ENCODE measurements around the gene CIT. TPM values are rescaled to one million over a fixed set of nuclear protein-coding genes. Genes with fewer than 3 reads are reported as not detected.
"Not testable (repeated sequence)": the region's sequence is repeated elsewhere in the genome, so short reads cannot be mapped to it uniquely, and the experiment has no call there.

CIT gene
- total RNA-seq, 2 experiments from 2014 or later = 28.6 to 32.4 TPM

DNA sequence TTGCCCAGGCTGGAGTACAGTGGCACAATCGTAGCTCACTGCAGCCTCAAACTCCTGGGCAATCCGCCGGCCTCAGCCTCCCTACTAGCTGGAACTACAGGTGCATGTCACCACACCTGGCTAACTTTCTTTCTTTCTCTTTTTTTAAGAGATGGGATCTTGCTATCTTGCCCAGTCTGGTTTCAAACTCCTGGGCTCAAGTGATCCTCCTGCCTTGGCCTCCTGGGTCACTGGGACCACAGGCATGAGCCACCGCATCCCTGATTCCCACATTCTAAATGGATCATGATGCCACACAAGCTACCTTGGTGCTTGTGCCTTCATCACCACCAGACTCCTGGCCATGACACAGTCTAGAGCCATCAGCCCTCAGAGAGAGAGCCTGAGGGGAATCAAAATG, 165.4 kb downstream of the CIT start:
- ChIA-PET CTCF (no interaction called here), POLR2A (no interaction called here)

DNA sequence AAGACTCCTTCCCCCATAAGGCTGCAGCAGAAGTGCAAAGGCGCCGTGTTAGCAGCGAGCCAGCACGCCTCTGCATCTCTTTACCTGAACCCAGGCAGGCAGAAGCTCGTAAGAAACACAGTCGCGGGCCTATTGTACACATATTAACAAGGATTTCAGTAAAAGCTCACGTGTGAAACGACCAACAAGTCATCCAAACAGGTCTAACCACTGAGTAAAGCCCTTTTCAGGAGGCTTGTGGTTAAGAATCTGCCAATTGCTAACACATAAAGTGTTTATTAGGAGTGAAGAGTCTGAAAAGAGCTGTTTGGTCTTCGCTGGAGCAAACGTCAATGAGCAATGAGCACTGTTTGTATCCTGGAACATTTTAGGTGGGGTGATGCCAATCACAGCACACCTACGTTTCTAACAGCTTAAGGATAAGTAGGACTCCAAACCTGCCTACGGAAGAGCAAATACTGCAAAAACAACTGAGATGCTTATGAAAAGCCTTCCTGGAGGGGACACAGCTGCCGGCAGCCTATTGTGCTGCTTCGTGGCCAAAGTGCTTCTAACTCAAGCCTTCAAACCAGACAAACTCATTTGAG, 166.1 kb downstream of the CIT start:
- ChIA-PET CTCF (no interaction called here), POLR2A (no interaction called here)

GRCh38 chr12:119710374-119710964, 166.7 kb downstream of the CIT start:
- POLR2A ChIA-PET = no interaction called here
- CTCF ChIA-PET = no interaction called here

DNA sequence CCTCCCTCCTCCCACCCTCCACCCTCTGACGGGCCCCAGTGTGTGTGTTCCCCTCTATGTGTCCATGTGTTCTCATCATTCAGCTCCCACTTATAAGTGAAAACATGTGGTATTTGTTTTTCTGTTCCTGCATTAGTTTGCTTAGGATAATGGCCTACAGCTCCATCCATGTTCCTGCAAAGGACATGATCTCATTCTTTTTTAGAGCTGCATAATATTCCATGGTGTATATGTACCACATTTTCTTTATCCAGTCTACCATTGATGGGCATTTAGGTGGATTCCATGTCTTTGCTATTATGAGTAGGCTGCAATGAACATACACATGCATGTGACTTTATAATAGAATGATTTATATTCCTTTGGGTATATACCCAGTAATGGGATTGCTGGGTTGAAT, 170.7 kb downstream of the CIT start:
- CTCF ChIA-PET, POLR2A ChIA-PET: not testable (repeated sequence)

- CTCF ChIA-PET = no interaction called here
- POLR2A ChIA-PET = no interaction called here
These were observed 171.9 kb downstream of the CIT start for GRCh38 chr12:119705182-119705581.

GRCh38 chr12:119704065-119704747, 172.9 kb downstream of the CIT start:
- POLR2A ChIA-PET = no interaction called here
- CTCF ChIA-PET = no interaction called here

DNA sequence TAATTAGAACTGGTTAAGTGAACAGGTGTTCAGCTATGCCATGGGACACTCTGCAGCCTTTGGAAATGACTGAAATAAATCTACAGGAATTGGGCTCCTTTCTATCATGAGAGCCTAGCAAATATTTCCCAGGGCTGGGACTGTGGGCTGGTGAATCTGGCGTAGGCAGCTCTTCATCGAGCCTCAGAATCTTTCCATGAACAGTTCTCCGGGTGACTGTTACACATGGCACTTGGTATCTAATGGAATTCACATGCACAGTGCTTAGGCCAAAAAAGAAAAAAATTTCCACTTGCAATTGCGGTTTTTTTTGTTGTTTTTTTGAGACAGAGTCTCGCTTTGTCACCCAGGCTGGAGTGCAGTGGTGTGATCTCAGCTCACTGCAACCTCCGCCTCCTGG, 177.0 kb downstream of the CIT start:
- ChIA-PET CTCF (no interaction called here), POLR2A (no interaction called here)

- POLR2A ChIA-PET = interaction anchor here (0.6 kb wide), 1 partner anchor 47 kb away, joined by 4 read pairs; no protein-coding TSS in a partner anchor
- CTCF ChIA-PET = interaction anchor here (0.6 kb wide), 1 partner anchor 130 kb away, joined by 3 read pairs; no protein-coding TSS in a partner anchor
These were observed 177.8 kb downstream of the CIT start for GRCh38 chr12:119699199-119699760.

DNA sequence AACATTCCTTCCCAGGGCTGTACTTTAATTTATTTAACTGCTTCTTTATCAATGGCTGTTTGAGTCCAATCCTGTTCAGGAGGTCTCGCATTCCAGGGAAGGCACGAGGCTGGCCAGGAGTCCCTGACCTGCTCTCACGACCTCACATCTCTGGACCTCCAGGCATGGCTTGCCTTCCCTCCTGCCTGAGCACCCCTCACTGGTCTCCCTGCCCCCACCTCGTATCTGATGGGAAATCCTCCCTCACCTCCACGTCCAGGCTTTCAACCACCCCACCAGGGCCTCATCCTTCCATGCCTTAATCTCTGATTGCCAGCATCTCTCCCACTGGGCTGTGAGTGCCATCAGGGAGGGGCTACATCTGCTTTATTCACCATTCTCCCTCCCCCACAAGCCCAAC, 180.2 kb downstream of the CIT start:
- ChIA-PET CTCF (no interaction called here), POLR2A (no interaction called here)

- POLR2A ChIA-PET = no interaction called here
- CTCF ChIA-PET = no interaction called here
These were observed 182.1 kb downstream of the CIT start for GRCh38 chr12:119695034-119695433.

GRCh38 chr12:119694111-119694510, 183.0 kb downstream of the CIT start:
- ChIA-PET POLR2A (no interaction called here), CTCF (no interaction called here)

GRCh38 chr12:119693511-119693910, 183.6 kb downstream of the CIT start:
- ChIA-PET CTCF (no interaction called here), POLR2A (no interaction called here)

DNA sequence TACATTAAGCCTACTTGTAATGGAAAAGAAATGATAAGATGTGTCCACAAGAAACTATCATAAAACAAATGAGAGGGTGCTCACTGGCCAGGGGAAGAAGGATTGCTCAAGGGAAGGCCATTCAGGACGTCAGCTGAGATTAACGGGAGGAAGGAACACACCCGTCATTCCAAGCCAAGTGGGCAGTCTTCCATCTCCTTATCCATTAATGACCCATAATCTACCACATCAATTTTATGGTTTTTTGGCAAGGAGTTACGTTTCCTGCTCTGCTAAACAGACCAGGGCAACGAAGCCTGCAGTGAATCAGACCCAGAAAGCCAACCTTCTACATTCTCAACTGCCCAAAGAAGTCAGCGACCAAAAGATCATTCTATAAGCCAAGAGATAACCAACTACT, 184.1 kb downstream of the CIT start:
- CTCF ChIA-PET = no interaction called here
- POLR2A ChIA-PET = no interaction called here

DNA sequence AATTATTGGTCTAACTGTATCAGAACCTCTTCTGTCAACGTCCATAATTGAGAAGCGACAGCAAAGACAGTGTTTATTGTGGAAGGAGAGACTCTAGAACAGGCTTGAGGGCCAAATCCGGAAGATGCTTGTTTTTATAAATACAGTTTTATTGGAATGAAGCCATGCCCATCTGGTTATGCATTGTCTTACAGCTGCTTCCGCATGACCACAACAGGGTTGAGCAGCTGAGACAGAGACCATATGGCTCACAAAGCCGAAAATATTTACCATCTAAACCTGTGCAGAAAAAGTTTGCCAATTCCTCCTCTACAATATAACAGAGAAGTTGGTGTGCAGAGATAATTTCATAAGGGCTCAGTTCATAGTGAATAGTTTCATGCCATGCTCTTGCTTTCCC, 184.7 kb downstream of the CIT start:
- ChIA-PET CTCF (no interaction called here), POLR2A (no interaction called here)

DNA sequence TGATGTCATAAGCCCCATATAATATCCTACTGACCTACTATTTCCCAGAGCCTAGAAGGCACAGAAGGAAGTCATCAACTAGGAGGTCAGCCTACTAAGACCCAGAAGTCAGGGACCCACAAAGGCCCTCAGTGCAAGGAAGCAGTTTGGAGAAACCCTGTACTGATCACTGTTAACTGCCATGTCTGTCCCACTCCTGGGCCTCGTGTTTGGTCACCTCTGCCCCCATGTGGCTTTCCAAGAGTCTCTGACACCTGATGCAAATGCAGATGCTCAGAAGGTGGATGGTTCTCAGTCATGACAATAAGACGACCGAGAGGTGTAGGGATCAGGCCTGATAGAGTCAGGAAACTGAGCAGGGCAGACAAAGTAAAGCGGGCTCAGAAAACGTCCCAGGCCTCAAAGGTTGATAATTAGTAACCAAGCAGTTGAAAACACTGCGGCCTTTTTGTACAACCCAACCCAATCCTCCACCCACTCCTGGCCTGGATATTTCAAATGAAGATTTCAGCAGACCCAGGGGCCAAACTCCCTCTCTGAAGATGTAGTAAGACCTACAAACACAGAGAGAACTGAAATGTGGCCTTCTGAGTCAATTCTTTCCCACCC, 185.8 kb downstream of the CIT start:
- ChIA-PET POLR2A (no interaction called here), CTCF (no interaction called here)

DNA sequence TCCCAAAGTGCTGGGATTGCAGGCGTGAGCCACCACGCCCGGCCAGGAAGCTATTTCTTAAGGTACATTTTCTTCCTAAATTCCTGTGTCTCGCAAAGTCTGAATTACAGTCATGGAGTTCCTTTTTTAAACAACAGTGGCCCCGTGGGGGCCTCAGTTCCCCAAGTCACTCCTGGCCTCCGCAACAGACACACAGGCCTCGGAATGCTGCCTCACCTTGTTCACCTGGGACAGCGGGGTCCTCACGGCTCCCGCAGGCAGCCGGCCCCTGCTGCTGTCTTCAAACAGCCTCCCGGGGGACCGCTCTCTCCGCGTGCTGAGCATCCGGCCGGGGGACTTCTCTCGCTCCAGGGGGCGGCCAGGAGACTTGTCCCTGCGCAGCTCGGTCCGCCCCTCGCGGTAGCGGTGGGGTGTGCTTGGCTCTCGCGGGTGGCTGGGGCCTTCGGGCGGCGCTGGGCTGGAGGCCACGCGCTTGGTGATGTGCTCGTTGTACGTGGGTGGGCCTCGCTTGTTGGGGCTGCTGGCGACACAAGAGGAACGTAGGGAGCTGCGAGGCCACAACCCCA, 187.1 kb downstream of the CIT start:
- ChIA-PET CTCF (no interaction called here), POLR2A (no interaction called here)

GRCh38 chr12:119687879-119688278, 189.2 kb downstream of the CIT start:
- ChIA-PET POLR2A (no interaction called here), CTCF (no interaction called here)

DNA sequence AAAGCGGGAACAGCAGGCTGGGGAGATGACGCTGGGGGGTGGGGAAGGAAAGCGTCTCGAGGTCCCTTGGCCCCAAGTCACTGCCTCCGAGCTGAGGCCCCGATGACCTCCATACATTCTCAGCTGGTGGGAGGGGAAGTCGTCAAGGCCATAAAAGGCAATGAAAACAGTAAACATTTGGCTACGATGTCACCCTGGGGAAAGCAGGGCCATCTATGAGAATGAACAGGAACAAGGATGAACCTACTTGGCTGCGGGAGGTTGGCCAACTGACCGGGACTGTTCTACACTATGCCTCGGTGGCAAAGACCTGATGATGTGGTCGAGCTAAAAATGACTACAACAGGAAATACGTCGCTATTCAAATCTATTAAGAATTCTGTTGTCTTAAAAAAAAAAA, 189.7 kb downstream of the CIT start:
- ChIA-PET POLR2A (no interaction called here), CTCF (interaction anchor here (1.2 kb wide), 1 partner anchor 42 kb away, joined by 3 read pairs; no protein-coding TSS in a partner anchor)

DNA sequence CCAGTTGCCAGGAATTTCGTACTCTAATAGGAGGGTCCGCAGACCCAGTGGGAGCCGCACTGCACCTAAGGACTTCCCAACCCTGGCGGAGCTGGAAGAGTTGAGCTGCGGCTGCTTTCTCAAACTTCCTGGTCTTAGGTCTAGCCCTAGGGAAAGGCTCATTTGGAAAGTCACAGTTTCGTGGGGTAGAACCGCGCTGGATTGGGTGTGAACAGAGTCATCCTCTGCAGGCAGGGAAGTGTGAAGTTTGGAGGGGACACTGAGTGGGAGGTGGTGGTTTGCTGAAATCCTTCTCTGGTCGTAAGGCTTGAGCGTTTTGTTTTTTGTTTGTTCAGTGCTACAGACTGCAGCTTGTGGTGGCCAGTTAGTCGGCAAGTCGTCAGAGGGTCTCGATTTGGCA, 190.3 kb downstream of the CIT start:
- POLR2A ChIA-PET = no interaction called here
- CTCF ChIA-PET = interaction anchor here (1.2 kb wide), 1 partner anchor 43 kb away, joined by 3 read pairs; no protein-coding TSS in a partner anchor

DNA sequence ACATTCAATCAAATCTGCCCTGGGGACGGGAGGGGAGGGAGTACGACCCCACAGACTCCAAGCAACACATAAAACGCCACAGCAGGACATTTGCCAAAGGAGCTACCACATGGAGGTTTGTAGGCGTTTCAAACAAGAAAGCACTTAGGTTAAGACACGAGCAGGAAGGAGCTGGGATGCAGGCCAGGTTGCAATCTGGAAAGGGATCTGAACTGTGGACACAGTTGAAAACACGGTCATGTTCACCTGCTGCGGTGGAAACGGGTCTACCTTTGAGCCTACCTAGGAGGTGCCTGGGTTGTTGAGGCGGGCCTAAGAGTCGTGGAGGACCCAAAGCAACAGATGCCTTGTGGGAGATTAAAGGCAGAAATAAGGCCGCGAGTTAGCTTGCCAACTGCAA, 190.8 kb downstream of the CIT start:
- CTCF ChIA-PET = interaction anchor here (1.2 kb wide), 1 partner anchor 43 kb away, joined by 3 read pairs; no protein-coding TSS in a partner anchor
- POLR2A ChIA-PET = no interaction called here

DNA sequence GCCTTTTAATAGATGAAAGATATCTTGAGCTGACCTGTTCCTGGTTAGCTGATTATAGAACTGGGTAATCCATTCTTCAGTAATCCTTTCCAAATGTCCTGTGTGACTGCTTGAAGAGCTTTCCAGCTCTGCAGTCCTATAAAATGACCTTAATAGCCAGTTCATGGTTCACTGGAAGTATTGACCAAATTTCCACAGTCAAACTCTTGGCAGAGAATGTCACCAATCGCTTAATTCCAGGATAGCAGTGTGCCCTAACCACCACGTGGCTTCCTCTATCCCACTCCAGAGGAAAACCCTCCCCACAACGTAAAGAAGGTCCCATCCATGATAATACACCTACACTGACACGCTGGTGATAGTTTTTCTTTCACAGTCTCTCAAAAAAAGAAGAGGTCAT, 191.7 kb downstream of the CIT start:
- ChIA-PET POLR2A (no interaction called here), CTCF (no interaction called here)

All from activated CD8-positive, alpha-beta memory T cell treated with anti-CD3 and anti-CD28 coated beads for 36 hours (primary cell).